Activated CD4-positive, alpha-beta T cell treated with anti-CD3 and anti-CD28 coated beads, Interleukin-2, amount 10 ng/mL, durations not matched to agents 24 days and 14 days (primary cell): ENCODE data around the gene RNU1-1. TPM values are rescaled to one million over a fixed set of nuclear protein-coding genes. Genes with fewer than 3 reads are reported as not detected.
"Not testable (repeated sequence)": the region's sequence is repeated elsewhere in the genome, so short reads cannot be mapped to it uniquely, and the experiment has no call there.

Experiments used
- DNase-seq: peaks from one replicate; pipeline ENCODE4 v3.0.0; 2022
- H3K27ac Mint-ChIP-seq: one replicate; pipeline ENCODE4 v1.8.0; 2022; ENCODE audit warnings: mild to moderate bottlenecking, mixed read lengths
- H3K27me3 Mint-ChIP-seq: one replicate; pipeline ENCODE4 v1.8.0; 2022; ENCODE audit warnings: mixed read lengths
- H3K36me3 Mint-ChIP-seq: one replicate; pipeline ENCODE4 v1.8.0; 2022; ENCODE audit warnings: low read depth, mild to moderate bottlenecking, mixed read lengths
- H3K4me1 Mint-ChIP-seq: one replicate; pipeline ENCODE4 v1.8.0; 2021; ENCODE audit warnings: mixed read lengths
- H3K4me3 Mint-ChIP-seq: one replicate; pipeline ENCODE4 v1.8.0; 2022; ENCODE audit warnings: mild to moderate bottlenecking, moderate library complexity, mixed read lengths
- H3K9me3 Mint-ChIP-seq: one replicate; pipeline ENCODE4 v1.8.0; 2021; ENCODE audit warnings: mixed read lengths
- intact Hi-C: fragments of 100-400 bp; cut with micrococcal nuclease; formaldehyde crosslinking; loops from one replicate; pipeline ENCODE4 v1.15.1; 2023
- total RNA-seq: library from RNA; stranded (reverse); gene quantifications from 2 replicates; pipeline ENCODE4 v1.2.3, GENCODE V29; 2022

RNU1-1 gene
- total RNA-seq, 1 donor from 2014 or later, result 1,962 TPM

DNA sequence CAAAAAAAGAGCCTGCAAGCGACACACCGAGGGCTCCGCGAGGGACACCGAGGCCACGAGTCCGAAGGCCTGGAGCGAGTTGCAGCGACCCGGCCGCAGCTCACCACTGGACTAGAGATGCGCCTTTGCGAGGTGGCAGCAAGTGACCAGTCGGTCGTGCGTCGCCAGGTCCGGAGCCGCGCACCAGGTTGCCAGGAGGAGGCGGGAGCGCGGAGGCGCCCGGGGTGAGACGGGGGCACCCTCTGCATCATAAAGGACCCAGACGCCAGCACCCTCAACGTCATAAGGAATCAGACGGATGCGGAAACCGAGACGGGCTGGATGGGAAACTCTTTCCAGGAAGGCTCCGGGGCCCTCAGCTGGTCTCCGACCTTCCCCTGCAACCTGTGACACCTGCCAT is 21.4 kb upstream of the RNU1-1 start:
- H3K4me1 Mint-ChIP-seq, DNase-seq, H3K27ac Mint-ChIP-seq, H3K4me3 Mint-ChIP-seq, H3K9me3 Mint-ChIP-seq, H3K36me3 Mint-ChIP-seq, intact Hi-C loops: not testable (repeated sequence)
- H3K27me3 Mint-ChIP-seq, result peaks cover 41% of the 10 kb centered on the region

DNA sequence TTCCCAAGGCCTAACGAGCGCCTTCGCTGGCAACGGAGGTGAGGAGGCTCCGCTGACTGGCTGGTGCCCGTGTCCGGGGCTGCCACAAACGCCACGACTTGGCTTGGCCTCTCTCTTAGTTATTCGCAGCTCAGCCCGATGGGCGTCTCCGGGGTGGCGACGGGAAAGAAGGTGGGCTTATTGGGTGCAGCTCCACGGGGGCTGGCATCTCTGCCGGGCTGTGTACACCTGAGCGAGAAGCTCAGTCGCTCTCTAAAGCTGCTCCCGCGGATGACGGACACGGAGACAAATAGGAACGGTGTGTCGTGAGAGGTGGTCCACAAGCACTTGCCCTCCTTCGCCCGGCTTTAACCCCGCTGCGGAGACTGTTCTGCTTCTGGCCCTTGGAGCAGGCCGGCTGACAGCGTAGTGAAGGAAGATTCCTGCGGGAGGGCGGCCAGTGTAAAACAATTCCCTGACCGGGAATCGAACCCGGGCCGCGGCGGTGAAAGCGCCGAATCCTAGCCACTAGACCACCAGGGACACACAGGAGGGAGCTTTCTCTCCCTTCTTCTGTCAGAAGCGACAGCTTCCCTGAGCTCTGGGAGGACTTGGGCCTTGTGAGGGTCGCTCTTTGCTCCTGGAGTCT is 20.9 kb upstream of the RNU1-1 start:
- H3K4me1 Mint-ChIP-seq, H3K27ac Mint-ChIP-seq, intact Hi-C loops, H3K9me3 Mint-ChIP-seq, DNase-seq, H3K36me3 Mint-ChIP-seq: not testable (repeated sequence)
- H3K4me3 Mint-ChIP-seq, result peak overlapping the region; percentile 51
- peaks cover 39% of the 10 kb centered on the region for H3K27me3 Mint-ChIP-seq

DNA sequence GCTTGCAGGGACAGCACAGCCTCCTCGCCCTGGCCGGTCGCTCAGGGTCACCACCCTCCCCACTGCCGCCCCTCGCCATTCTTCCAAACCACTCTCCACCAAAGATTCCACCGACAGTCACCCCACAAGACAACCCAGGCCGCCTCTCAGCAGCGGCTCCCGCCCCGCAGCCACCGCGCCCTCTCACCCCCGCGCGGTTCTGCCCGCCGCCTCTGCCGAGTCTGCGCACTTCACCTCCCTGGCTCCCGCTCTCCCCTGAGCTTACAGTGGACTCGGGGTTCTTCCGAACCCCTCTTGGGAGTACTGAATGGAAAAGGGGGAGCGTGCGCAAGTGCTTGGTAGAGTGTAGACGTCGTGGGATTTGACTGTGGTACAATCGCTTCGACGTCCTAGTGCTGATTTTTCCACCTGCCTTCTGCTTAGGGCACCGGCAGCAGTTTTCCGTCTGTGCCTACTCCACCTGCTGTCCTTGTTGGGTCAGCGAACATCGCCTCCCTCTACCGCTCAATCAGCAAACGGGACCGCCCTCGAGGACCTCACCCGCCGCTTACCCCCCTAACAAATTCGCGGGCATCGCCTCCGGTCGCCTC is 20.2 kb upstream of the RNU1-1 start:
- H3K4me1 Mint-ChIP-seq, H3K27ac Mint-ChIP-seq, DNase-seq, intact Hi-C loops, H3K36me3 Mint-ChIP-seq, H3K9me3 Mint-ChIP-seq: not testable (repeated sequence)
- Mint-ChIP-seq H3K4me3 (peak overlapping the region; percentile 26), H3K27me3 (peaks cover 39% of the 10 kb centered on the region)

DNA sequence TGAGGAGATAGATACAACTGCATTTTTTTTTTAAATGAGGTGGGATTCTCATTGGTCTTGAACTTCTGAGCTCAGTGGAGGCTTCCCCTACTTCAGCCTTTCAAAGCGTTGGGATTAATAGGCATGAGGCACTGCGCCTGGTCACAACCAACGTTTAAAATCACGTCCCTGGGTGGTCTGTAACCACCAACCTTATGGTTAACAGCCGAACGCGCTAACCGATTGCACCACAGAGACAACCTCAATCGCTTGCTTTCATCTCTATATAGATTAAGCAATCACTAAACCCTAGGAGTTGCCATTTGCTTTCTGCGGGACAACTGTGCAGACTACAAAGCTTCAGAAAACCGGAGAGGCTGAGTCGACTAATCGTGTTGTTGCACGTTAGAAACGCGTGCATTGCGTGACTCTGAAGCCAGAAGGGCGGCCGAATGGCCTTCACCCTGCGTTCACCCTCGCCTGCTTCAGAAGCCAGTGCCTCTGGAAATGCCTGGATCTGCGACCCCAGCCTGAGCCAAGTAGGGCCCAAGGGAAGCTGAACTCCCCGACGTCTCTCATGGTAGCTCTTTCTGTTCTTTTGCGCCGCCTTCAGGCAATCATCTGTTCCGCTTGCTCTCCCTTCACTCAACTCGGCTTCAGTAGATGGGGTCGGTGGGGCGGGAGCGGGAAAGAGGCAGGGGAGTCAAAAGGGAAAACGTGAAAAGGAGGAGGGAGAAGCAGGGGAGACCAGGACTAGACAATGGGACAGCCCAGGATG is 18.3 kb upstream of the RNU1-1 start:
- H3K9me3 Mint-ChIP-seq, H3K27ac Mint-ChIP-seq, H3K4me1 Mint-ChIP-seq, DNase-seq, intact Hi-C loops, H3K36me3 Mint-ChIP-seq, H3K4me3 Mint-ChIP-seq: not testable (repeated sequence)
- H3K27me3 Mint-ChIP-seq, result peaks cover 43% of the 10 kb centered on the region

DNA sequence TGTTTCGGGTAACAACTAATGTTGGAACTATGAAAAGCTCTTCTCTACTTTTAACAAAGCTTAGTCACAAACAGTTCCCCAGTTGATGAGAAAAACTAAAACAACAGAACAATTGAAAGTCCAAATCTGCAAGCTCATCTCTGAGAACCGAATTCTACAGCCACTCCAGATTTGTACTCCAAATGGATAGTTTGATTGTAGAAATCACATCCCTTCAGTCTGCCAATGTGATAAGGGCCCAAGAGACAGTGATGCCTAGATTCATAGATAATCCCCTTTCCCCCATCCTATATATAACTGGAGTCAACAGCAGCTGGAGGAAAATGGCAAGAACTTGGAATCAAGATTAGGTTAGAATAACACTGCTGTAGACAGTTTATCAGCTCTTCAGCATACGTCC is 14.3 kb upstream of the RNU1-1 start:
- H3K4me3 Mint-ChIP-seq, intact Hi-C loops, H3K4me1 Mint-ChIP-seq, H3K27ac Mint-ChIP-seq, DNase-seq, H3K36me3 Mint-ChIP-seq, H3K9me3 Mint-ChIP-seq: not testable (repeated sequence)
- H3K27me3 Mint-ChIP-seq, result peaks cover 44% of the 10 kb centered on the region

DNA sequence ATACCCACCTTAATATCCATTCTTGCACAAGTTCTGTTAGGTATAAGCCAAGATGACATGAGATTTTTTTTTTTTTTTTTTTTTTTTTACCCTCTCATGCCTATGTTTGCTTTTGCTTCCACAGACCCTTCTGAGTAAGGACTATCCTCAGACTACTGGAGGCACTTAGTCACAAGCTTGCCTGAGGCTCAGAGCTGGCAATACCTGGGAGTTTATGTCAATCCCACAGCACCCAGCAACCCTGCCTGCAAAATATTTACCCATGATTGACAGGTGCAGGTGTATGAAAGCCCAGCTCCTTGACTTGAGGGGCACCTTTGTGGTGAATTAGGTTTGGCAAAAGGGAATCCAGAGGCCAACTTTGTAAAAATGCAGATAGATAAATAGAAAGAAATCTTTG is 11.7 kb upstream of the RNU1-1 start:
- H3K36me3 Mint-ChIP-seq, DNase-seq, intact Hi-C loops, H3K4me1 Mint-ChIP-seq, H3K9me3 Mint-ChIP-seq, H3K4me3 Mint-ChIP-seq, H3K27ac Mint-ChIP-seq: not testable (repeated sequence)
- H3K27me3 Mint-ChIP-seq, result peaks cover 47% of the 10 kb centered on the region

DNA sequence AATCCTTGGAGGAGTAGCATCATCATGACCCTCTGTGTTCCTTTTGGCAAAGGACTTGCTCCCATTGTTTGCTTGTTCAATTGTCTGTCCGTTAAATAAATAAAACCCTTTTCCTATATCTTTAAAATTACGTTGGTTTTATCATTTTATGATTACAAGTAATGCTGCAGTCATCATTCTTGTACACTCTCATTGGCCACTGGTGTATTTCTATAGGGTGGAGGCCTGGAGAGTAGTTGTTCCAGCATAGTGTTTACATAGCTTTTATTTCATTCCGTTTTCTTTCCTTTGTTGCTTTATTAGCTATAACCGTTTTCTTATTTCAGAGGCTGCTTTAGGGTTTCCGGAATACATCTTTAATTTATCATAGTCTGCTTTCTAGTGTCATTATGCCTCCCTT is 7.6 kb upstream of the RNU1-1 start:
- DNase-seq, H3K9me3 Mint-ChIP-seq, H3K4me1 Mint-ChIP-seq, intact Hi-C loops, H3K4me3 Mint-ChIP-seq, H3K27ac Mint-ChIP-seq, H3K36me3 Mint-ChIP-seq: not testable (repeated sequence)
- peaks cover 71% of the 10 kb centered on the region for H3K27me3 Mint-ChIP-seq

DNA sequence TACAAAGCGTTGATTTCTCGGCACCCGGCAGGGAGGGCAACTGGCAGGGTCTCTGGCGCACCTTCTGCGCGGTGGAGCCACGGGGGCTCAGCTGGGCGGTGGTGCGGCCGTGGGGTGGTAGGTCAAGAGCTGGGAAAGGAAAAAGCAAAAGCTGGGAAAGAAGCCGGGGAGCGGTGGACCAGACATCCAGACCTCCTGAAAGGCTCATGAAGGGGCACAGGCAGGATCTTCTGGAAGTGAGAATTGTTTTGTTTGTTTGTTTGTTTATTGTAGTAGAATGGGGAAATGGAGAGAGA is 7.2 kb upstream of the RNU1-1 start:
- Mint-ChIP-seq H3K36me3 (no peaks in the 10 kb centered on the region), H3K9me3 (no peaks in the 10 kb centered on the region), H3K27me3 (peaks cover 69% of the 10 kb centered on the region), H3K4me3 (no peak overlapping the region), H3K27ac (no peak overlapping the region), H3K4me1 (no peaks in the 10 kb centered on the region)
- intact Hi-C loops, result no loop called here
- DNase-seq, result no peak

DNA sequence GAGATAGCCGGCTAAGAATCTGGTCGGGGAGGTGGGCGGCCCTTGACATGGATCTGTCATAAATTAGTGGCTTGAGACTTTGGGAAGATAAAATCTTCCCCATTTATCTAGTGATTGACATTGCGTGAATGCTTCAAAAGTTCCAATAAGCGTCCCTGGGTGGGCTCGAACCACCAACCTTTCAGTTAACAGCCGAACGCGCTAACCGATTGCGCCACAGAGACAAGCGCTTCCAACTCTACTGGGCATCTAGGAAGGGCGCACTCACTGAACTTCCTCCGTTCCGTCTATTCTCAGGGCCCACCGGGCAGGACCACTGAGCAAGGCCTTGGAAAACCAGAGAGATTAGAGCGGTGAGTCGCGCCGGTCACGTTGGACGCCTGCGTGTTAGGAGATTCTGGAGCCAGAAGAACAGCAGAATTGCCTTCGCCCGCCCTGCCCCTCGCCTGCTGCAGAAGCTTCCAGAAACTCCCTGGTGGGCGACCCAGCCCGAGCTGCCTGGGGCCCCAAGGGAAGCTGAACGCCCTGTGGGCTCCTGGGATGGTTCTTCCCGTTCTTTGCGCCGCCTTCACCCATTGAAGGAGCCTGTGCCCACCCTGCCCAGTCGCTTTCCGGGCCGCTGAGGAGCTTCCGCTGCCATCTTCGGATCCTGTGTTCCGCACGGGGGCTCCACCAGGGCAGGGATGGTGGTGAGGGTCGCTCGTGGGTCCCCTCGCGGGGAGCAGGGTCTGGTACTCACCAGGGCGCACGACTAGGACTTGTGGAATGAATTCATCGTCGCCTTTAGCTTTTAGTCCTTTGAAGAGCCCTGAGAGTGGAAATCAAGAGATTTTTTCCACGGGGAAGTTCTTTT is 6.6 kb upstream of the RNU1-1 start:
- H3K27me3 Mint-ChIP-seq, result peaks cover 66% of the 10 kb centered on the region
- H3K4me1 Mint-ChIP-seq, DNase-seq, intact Hi-C loops, H3K36me3 Mint-ChIP-seq, H3K4me3 Mint-ChIP-seq, H3K9me3 Mint-ChIP-seq, H3K27ac Mint-ChIP-seq: not testable (repeated sequence)

DNA sequence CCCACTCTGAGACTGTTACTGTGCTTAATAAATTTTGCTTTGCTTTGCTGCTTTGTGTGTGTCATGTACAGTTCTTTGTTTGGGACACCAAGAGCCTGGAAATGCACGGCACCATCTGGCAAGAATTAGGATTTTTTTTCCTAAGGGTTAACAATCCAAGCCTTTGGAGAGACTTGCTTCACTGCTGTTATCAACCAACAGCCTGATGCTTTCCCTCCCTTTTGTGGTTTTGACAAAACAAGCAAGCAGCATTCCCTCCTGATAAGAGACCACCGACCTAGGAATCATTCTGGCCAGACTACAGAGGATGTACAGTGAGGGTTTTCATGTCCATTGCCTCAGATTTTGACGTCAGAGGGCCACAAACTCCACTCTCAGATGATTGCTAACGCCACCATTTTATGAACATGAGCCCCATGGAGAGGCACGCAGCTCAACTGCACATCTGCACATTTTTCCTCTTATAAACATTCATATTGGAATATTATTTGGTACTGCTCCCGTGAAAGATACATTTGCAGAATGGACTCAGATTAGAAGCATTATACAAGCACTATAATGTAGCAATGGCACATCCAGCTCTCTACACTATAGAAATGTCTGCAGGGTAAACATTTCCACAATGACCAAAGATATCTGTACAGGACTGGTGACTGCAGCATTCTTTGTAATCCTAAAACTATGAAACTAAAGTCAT is 5.3 kb upstream of the RNU1-1 start:
- H3K36me3 Mint-ChIP-seq, intact Hi-C loops, H3K9me3 Mint-ChIP-seq, H3K4me3 Mint-ChIP-seq, H3K4me1 Mint-ChIP-seq, DNase-seq, H3K27ac Mint-ChIP-seq: not testable (repeated sequence)
- peaks cover 61% of the 10 kb centered on the region for H3K27me3 Mint-ChIP-seq

DNA sequence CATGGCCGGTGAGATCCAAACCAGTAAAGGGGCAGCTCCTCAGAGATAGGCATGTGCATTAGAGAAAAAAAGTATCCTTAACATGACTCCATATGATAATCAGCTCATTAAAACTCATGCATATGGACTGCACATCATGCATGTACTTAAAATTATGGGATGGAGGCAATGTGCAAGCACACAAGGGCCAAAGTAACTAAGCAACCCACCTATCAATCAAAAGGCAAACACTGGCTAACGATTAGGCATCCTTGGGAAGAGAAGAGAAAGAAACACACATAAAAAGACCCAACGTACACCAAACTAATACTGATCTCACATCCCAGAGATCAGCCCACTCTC is 4.8 kb upstream of the RNU1-1 start:
- H3K27ac Mint-ChIP-seq, H3K4me1 Mint-ChIP-seq, DNase-seq, intact Hi-C loops, H3K4me3 Mint-ChIP-seq, H3K36me3 Mint-ChIP-seq, H3K9me3 Mint-ChIP-seq: not testable (repeated sequence)
- peaks cover 57% of the 10 kb centered on the region for H3K27me3 Mint-ChIP-seq

DNA sequence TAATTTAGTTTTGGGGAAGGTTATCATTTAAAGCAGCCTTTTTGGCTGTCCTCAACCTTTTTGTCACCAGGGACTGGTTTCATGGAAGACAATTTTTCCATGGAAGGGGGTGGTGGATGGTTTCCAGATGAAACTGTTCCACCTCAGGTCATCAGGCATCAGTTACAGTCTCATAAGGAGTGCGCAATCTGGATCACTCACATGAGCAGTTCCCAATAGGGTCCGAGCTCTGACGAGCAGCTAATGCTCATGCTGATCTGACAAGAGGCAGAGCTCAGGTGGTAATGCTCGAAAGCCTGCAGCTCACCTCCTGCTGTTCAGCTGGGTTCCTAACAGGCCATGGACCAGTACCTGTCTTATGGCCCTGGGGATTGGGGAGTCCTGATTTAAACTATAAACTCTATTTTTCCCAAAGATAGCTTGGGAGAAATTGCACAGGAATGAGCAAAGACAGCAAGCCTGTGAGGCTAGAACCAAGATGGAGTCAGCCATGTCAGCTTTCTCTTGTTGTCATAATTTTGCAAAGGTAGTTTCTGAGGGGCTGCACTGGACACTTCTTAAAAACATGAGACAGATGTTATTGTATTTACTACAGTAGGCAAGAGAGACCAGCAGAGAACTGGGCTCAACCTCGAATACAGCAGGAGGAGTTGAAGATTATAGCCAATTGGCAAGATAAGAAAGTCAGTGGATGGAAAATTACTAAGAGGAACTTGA is 2.8 kb upstream of the RNU1-1 start:
- H3K4me1 Mint-ChIP-seq, H3K36me3 Mint-ChIP-seq, DNase-seq, H3K9me3 Mint-ChIP-seq, H3K27ac Mint-ChIP-seq, H3K4me3 Mint-ChIP-seq, intact Hi-C loops: not testable (repeated sequence)
- peaks cover 49% of the 10 kb centered on the region for H3K27me3 Mint-ChIP-seq

DNA sequence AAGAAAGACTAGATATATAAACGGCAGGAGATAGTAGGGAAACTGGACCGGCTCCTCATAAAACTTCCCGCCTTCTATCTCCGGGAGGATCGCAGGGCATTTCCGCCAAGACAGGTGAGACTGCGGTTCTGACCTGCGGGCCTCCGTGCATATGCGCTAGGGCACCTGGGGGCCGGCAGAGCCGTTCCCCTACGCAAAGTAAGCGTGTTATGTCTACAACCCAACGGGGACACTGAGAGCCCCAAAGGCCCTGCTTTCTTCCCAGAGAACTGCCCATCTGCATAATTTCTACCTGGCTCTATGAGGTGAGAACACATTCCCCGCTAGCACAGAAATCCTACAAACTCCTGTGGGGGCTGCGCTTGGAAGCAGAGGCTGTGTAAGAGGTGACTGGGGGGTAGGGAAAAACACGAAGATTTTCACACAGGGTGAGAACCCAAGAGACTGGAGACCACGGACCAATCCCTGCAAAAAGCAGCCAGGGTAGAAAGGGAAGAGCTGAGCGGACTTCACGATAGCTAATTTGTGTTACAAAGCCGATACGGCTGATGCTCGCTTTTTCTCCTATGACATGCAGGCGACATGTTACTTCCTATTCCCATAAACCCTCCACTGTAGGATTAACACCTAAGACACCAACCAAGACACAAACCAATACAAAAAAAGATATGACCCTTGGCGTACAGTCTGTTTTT is 526 bp downstream of the RNU1-1 start:
- not testable (repeated sequence) for H3K4me1 Mint-ChIP-seq, H3K9me3 Mint-ChIP-seq, H3K4me3 Mint-ChIP-seq, H3K36me3 Mint-ChIP-seq, H3K27ac Mint-ChIP-seq
- peak; percentile 92 for DNase-seq
- peaks cover 20% of the 10 kb centered on the region for H3K27me3 Mint-ChIP-seq
- intact Hi-C loops, result loop anchor here (2.0 kb wide), 1 partner anchor 391 kb away; no protein-coding TSS in a partner anchor
